ENCODE results near the gene CLDN12. TPM values are rescaled to one million over a fixed set of nuclear protein-coding genes. Genes with fewer than 3 reads are reported as not detected.

CLDN12 gene
- total RNA-seq, 1 experiment from 2014 or later = 38.4 TPM

- peaks cover 11% of the 10 kb centered on the region for H3K36me3 Mint-ChIP-seq (ENCODE audit: insufficient read depth, unreplicated experiment)
- no peak overlapping the region for H3K4me3 ChIP-seq (ENCODE audit: low read depth, low read length)
- H3K4me1 Mint-ChIP-seq (ENCODE audit: low read depth, unreplicated experiment) = no peaks in the 10 kb centered on the region
- ChIA-PET CTCF (no interaction called here), POLR2A (no interaction called here)
- H3K27me3 Mint-ChIP-seq (ENCODE audit: insufficient read depth, unreplicated experiment) = no peaks in the 10 kb centered on the region
- H3K27ac Mint-ChIP-seq (ENCODE audit: unreplicated experiment) = no peak overlapping the region
- intact Hi-C loops (cut with micrococcal nuclease; ENCODE audit: unreplicated experiment) = loop anchor here (1.0 kb wide), 2 partner anchors 100 to 258 kb away; partner anchors contain the start of gene STEAP1
- no peak overlapping the region for H3K4me3 Mint-ChIP-seq (ENCODE audit: unreplicated experiment)
- DNase-seq = peak; percentile 60 to 64
- no TSS peak for BruUV-seq (replicated peaks)
- H3K9me3 ChIP-seq = no peaks in the 10 kb centered on the region
- TF ChIP-seq CTCF (IDR thresholded peaks at IDR 0.05; ENCODE audit: insufficient read depth in 1 of 2, low read depth in 1 of 2, low read length in 1 of 2, severe bottlenecking in 1 of 2, unreplicated experiment in 1 of 2) = peak; percentile 49 to 56
- H3K27me3 ChIP-seq (replicated peaks; ENCODE audit: control insufficient read depth, insufficient read depth, low read length) = no peaks in the 10 kb centered on the region
- no peaks in the 10 kb centered on the region; the same call in 1 of the 2 replicates for H3K36me3 ChIP-seq (ENCODE audit: control insufficient read depth, insufficient read depth, low read length)
- no peaks in the 10 kb centered on the region for H3K9me3 Mint-ChIP-seq (ENCODE audit: unreplicated experiment)
- H3K4me1 ChIP-seq = no peaks in the 10 kb centered on the region
Measured at GRCh38 chr7:90412458-90413184, 9.4 kb downstream of the CLDN12 start.

GRCh38 chr7:90413185-90413528 lies 9.9 kb downstream of the CLDN12 start:
- ChIA-PET POLR2A (no interaction called here), CTCF (no interaction called here)
- Histone ChIP-seq H3K4me1 (no peaks in the 10 kb centered on the region), H3K4me3 (ENCODE audit: low read depth, low read length) (no peak overlapping the region), H3K9me3 (no peaks in the 10 kb centered on the region), H3K27me3 (replicated peaks; ENCODE audit: control insufficient read depth, insufficient read depth, low read length) (no peaks in the 10 kb centered on the region), H3K36me3 (ENCODE audit: control insufficient read depth, insufficient read depth, low read length) (no peaks in the 10 kb centered on the region; the same call in 1 of the 2 replicates)
- no peaks in the 10 kb centered on the region for H3K9me3 Mint-ChIP-seq (ENCODE audit: unreplicated experiment)
- TF ChIP-seq CTCF (IDR thresholded peaks at IDR 0.05; ENCODE audit: insufficient read depth in 1 of 2, low read depth in 1 of 2, low read length in 1 of 2, severe bottlenecking in 1 of 2, unreplicated experiment in 1 of 2) = no peak
- DNase-seq = no peak
- H3K4me3 Mint-ChIP-seq (ENCODE audit: unreplicated experiment) = no peak overlapping the region
- no TSS peak for BruUV-seq (replicated peaks)
- no peaks in the 10 kb centered on the region for H3K27me3 Mint-ChIP-seq (ENCODE audit: insufficient read depth, unreplicated experiment)
- intact Hi-C loops (cut with micrococcal nuclease; ENCODE audit: unreplicated experiment) = loop anchor here (1.0 kb wide), 2 partner anchors 101 to 259 kb away; partner anchors contain the start of gene STEAP1
- H3K27ac Mint-ChIP-seq (ENCODE audit: unreplicated experiment) = no peak overlapping the region
- peaks cover 11% of the 10 kb centered on the region for H3K36me3 Mint-ChIP-seq (ENCODE audit: insufficient read depth, unreplicated experiment)
- H3K4me1 Mint-ChIP-seq (ENCODE audit: low read depth, unreplicated experiment) = no peaks in the 10 kb centered on the region

GRCh38 chr7:90421651-90422050 lies 18.4 kb downstream of the CLDN12 start:
- no TSS peak for BruUV-seq (replicated peaks)
- H3K27ac Mint-ChIP-seq (ENCODE audit: unreplicated experiment) = no peak overlapping the region
- intact Hi-C loops (cut with micrococcal nuclease; ENCODE audit: unreplicated experiment) = no loop called here
- Histone ChIP-seq H3K4me1 (no peaks in the 10 kb centered on the region), H3K36me3 (ENCODE audit: control insufficient read depth, insufficient read depth, low read length) (no peaks in the 10 kb centered on the region), H3K4me3 (ENCODE audit: low read depth, low read length) (no peak overlapping the region), H3K9me3 (no peaks in the 10 kb centered on the region), H3K27me3 (replicated peaks; ENCODE audit: control insufficient read depth, insufficient read depth, low read length) (no peaks in the 10 kb centered on the region)
- H3K4me3 Mint-ChIP-seq (ENCODE audit: unreplicated experiment) = no peak overlapping the region
- CTCF ChIA-PET = interaction anchor here (0.6 kb wide), 1 partner anchor 109 kb away, joined by 3 read pairs; no protein-coding TSS in a partner anchor
- no peaks in the 10 kb centered on the region for H3K4me1 Mint-ChIP-seq (ENCODE audit: low read depth, unreplicated experiment)
- TF ChIP-seq CTCF (IDR thresholded peaks at IDR 0.05; ENCODE audit: insufficient read depth in 1 of 2, low read depth in 1 of 2, low read length in 1 of 2, severe bottlenecking in 1 of 2, unreplicated experiment in 1 of 2) = no peak
- H3K9me3 Mint-ChIP-seq (ENCODE audit: unreplicated experiment) = no peaks in the 10 kb centered on the region
- no peaks in the 10 kb centered on the region for H3K27me3 Mint-ChIP-seq (ENCODE audit: insufficient read depth, unreplicated experiment)
- no peaks in the 10 kb centered on the region for H3K36me3 Mint-ChIP-seq (ENCODE audit: insufficient read depth, unreplicated experiment)
- no peak for DNase-seq
- POLR2A ChIA-PET = no interaction called here

All from Caco-2 (cell line).